Measurements from ENCODE around the gene TSEN2.

GRCh38 chr3:12536423-12536822 lies 52.1 kb downstream of the TSEN2 start:
- TF ChIP-seq, protein P1, sequence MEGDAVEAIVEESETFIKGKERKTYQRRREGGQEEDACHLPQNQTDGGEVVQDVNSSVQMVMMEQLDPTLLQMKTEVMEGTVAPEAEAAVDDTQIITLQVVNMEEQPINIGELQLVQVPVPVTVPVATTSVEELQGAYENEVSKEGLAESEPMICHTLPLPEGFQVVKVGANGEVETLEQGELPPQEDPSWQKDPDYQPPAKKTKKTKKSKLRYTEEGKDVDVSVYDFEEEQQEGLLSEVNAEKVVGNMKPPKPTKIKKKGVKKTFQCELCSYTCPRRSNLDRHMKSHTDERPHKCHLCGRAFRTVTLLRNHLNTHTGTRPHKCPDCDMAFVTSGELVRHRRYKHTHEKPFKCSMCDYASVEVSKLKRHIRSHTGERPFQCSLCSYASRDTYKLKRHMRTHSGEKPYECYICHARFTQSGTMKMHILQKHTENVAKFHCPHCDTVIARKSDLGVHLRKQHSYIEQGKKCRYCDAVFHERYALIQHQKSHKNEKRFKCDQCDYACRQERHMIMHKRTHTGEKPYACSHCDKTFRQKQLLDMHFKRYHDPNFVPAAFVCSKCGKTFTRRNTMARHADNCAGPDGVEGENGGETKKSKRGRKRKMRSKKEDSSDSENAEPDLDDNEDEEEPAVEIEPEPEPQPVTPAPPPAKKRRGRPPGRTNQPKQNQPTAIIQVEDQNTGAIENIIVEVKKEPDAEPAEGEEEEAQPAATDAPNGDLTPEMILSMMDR (IDR thresholded peaks at IDR 0.05) = peak in 2 of 12 donors; percentile 10 to 14
- no peak for TF ChIP-seq POLR2A (IDR thresholded peaks at IDR 0.05)
